ENCODE data around the gene KIAA1549. TPM values are rescaled to one million over a fixed set of nuclear protein-coding genes. Genes with fewer than 3 reads are reported as not detected.

KIAA1549 gene
- total RNA-seq, 1 experiment from 2014 or later: 12.5 TPM

GRCh38 chr7:138880881-138881578 lies 100.2 kb downstream of the KIAA1549 start:
- Histone ChIP-seq H3K4me3 (no peak overlapping the region), H3K27me3 (no peaks in the 10 kb centered on the region), H3K36me3 (peaks cover 17% of the 10 kb centered on the region), H3K4me1 (peaks cover 16% of the 10 kb centered on the region), H3K9me3 (replicated peaks) (no peaks in the 10 kb centered on the region), H3K27ac (no peak overlapping the region)
- DNase-seq: no peak

DNA sequence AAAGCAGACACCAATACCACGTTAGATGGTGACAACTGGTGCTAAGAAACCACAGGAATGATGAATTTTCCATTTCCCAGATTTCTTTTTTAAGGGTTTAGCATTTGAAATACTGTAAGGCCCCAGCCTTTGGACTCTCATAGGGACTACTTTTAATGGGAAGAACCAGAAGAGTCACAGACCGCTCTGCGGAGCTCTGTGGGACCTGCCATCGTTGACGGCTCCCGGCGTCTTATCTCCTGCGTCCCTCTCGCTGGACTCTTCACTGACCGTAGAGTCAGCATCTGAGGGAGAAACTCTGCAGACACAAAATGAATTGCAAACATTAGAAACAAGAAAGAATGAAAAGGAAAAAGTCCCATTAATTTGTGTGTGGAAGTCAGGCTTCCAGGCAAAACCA lies 101.8 kb downstream of the KIAA1549 start:
- H3K27ac ChIP-seq: no peak overlapping the region
- H3K9me3 ChIP-seq (replicated peaks): no peaks in the 10 kb centered on the region
- H3K27me3 ChIP-seq: no peaks in the 10 kb centered on the region
- peaks cover 17% of the 10 kb centered on the region for H3K36me3 ChIP-seq
- DNase-seq: no peak
- H3K4me1 ChIP-seq: no peaks in the 10 kb centered on the region; the same call in 1 of the 2 replicates
- H3K4me3 ChIP-seq: no peak overlapping the region

- Histone ChIP-seq H3K9me3 (replicated peaks) (no peaks in the 10 kb centered on the region), H3K4me1 (no peaks in the 10 kb centered on the region), H3K36me3 (peaks cover 17% of the 10 kb centered on the region), H3K27me3 (no peaks in the 10 kb centered on the region), H3K27ac (no peak overlapping the region), H3K4me3 (no peak overlapping the region)
- no peak for DNase-seq
Measured at GRCh38 chr7:138878856-138879255, 102.3 kb downstream of the KIAA1549 start.

GRCh38 chr7:138878051-138878450 lies 103.1 kb downstream of the KIAA1549 start:
- H3K27me3 ChIP-seq: no peaks in the 10 kb centered on the region
- no peaks in the 10 kb centered on the region for H3K4me1 ChIP-seq
- H3K9me3 ChIP-seq (replicated peaks): no peaks in the 10 kb centered on the region
- H3K4me3 ChIP-seq: no peak overlapping the region
- no peak for DNase-seq
- H3K27ac ChIP-seq: no peak overlapping the region
- peaks cover 13% of the 10 kb centered on the region for H3K36me3 ChIP-seq

DNA sequence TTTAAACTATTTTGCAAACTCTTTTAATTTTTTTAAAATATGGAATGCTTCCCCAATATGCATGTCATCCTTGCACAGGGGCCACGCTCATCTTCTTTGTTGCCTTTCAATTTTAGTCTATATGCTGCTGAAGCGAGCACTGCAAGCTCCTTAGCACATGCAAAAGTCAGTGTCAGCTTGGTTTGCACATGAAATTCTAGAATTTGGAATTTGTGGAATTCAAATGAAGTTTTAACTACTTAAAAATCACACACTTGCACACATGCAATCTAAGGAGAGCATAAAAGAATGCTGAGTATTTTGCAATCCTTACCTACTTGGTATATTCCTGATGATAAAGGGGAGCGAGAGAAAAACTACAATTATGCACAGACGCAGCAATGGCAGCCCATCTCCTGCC lies 104.9 kb downstream of the KIAA1549 start:
- no peak for DNase-seq

GRCh38 chr7:138875794-138876193 lies 105.4 kb downstream of the KIAA1549 start:
- no peak overlapping the region for H3K27ac ChIP-seq
- H3K4me1 ChIP-seq: no peaks in the 10 kb centered on the region
- no peaks in the 10 kb centered on the region for H3K27me3 ChIP-seq
- H3K36me3 ChIP-seq: peaks cover 18% of the 10 kb centered on the region
- H3K9me3 ChIP-seq (replicated peaks): no peaks in the 10 kb centered on the region
- H3K4me3 ChIP-seq: no peak overlapping the region
- no peak for DNase-seq

More for the DNA sequence above, 104.9 kb downstream of the KIAA1549 start:
- H3K36me3 ChIP-seq: peaks cover 16% of the 10 kb centered on the region
- H3K27me3 ChIP-seq: no peaks in the 10 kb centered on the region
- H3K27ac ChIP-seq: no peak overlapping the region
- no peaks in the 10 kb centered on the region for H3K9me3 ChIP-seq (replicated peaks)
- no peak overlapping the region for H3K4me3 ChIP-seq
- H3K4me1 ChIP-seq: no peaks in the 10 kb centered on the region

GRCh38 chr7:138873220-138873892 lies 107.8 kb downstream of the KIAA1549 start:
- Histone ChIP-seq H3K36me3 (peaks cover 17% of the 10 kb centered on the region), H3K4me1 (no peaks in the 10 kb centered on the region), H3K27me3 (no peaks in the 10 kb centered on the region), H3K4me3 (no peak overlapping the region), H3K9me3 (replicated peaks) (no peaks in the 10 kb centered on the region), H3K27ac (no peak overlapping the region)
- DNase-seq: no peak

- H3K4me3 ChIP-seq: no peak overlapping the region
- no peaks in the 10 kb centered on the region for H3K4me1 ChIP-seq
- no peak overlapping the region for H3K27ac ChIP-seq
- no peak for DNase-seq
- peaks cover 17% of the 10 kb centered on the region for H3K36me3 ChIP-seq
- no peaks in the 10 kb centered on the region for H3K9me3 ChIP-seq (replicated peaks)
- no peaks in the 10 kb centered on the region for H3K27me3 ChIP-seq
Measured at GRCh38 chr7:138872576-138872975, 108.6 kb downstream of the KIAA1549 start.

DNA sequence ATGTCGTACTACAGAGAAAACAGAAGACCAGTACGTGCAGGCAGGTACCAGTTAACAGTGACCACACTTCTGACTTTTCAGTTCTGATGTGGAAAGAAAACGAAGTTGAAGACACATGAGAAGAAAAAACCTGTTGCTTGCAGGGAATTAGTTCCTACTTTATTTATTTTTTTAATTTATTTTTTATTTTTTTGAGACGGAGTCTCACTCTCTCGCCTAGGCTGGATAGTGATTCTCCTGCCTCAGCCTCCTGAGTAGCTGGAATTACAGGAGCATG lies 109.4 kb downstream of the KIAA1549 start:
- Histone ChIP-seq H3K36me3 (peaks cover 17% of the 10 kb centered on the region), H3K4me3 (no peak overlapping the region), H3K27ac (no peak overlapping the region), H3K27me3 (no peaks in the 10 kb centered on the region), H3K4me1 (no peaks in the 10 kb centered on the region), H3K9me3 (replicated peaks) (no peaks in the 10 kb centered on the region)
- no peak for DNase-seq

DNA sequence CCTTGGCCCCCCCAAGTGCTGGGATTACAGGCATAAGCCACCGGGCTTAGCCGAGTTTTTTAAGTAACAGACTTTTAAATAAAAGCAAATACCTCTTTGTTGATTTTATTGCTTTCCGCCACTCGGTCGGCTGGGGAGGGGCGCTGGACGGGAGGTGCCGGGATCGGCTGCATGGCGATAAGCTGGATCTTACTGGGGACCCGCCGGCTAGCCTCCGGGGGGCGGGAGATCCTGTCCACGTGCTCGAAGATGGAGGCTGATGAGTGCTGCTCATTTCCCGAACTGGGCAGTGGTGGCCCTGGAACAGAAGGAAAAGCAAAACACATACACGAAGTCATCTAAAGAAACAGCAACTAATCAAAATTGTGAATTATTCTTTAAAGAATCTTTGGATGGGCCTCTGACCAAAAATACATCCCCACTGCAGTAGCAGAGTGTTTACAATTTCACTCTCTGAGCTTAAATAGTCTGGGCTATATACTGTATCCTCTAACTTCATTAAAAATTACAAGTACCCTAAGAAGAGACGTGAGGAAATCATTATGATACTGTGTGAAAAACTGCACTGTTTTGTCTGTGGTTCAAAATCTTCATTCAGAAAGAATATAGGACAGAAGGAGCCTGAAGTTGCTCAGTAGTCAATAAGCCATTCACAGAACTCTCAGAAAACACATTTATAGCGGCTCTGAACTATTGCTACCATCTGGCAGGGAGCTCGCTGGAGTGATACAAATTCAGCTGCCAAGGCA lies 110.0 kb downstream of the KIAA1549 start:
- H3K4me1 ChIP-seq: no peaks in the 10 kb centered on the region
- H3K27ac ChIP-seq: no peak overlapping the region
- no peaks in the 10 kb centered on the region for H3K27me3 ChIP-seq
- H3K4me3 ChIP-seq: no peak overlapping the region
- no peaks in the 10 kb centered on the region for H3K9me3 ChIP-seq (replicated peaks)
- no peak for DNase-seq
- H3K36me3 ChIP-seq: peaks cover 18% of the 10 kb centered on the region

DNA sequence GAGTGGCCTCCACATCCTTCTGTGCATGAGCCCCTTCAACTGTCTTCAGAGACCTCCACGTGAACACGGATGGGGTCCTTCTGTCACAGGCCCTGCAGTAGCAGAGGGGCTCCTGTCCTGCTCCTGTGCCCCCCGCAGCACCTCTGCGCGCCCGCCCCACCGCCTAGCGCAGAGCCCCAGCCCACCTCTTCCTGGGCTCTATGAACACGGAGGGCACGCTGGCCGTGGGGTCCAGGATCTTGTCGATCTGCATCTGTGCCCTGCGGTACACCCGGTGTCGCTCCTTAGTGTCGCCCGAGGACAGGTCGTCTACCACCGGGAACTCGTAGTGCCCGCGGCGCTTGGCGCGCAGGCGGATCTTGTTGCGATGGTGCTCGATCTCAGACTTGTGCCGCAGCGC lies 111.8 kb downstream of the KIAA1549 start:
- Histone ChIP-seq H3K27ac (no peak overlapping the region), H3K27me3 (no peaks in the 10 kb centered on the region), H3K4me1 (no peaks in the 10 kb centered on the region), H3K4me3 (no peak overlapping the region), H3K36me3 (peaks cover 22% of the 10 kb centered on the region), H3K9me3 (replicated peaks) (no peaks in the 10 kb centered on the region)
- no peak for DNase-seq

DNA sequence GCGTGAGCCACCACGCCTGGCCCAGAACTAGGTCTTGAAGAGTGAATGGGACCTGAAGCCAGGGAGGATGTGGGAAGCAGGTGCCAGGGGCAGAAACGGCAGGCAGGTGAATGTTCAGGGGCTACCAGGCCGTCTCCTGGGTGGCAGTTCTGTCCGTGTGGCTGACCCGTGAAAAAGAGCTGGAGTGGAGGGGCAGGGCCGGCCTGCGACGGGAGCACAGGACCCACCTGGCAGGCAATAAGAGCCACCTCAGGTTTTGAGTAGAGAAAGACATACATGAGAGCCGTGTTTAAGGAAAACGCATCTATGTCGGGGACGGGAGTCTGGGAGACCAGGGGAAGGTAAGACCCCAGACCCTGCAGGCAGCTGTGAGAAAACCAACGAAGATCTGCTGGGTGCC lies 112.5 kb downstream of the KIAA1549 start:
- no peak overlapping the region for H3K27ac ChIP-seq

GRCh38 chr7:138867744-138868143 lies 113.4 kb downstream of the KIAA1549 start:
- H3K4me1 ChIP-seq: no peaks in the 10 kb centered on the region
- peaks cover 22% of the 10 kb centered on the region for H3K36me3 ChIP-seq
- no peak for DNase-seq
- no peak overlapping the region for H3K4me3 ChIP-seq
- no peaks in the 10 kb centered on the region for H3K9me3 ChIP-seq (replicated peaks)
- no peaks in the 10 kb centered on the region for H3K27me3 ChIP-seq
- H3K27ac ChIP-seq: no peak overlapping the region

More for the DNA sequence above, 112.5 kb downstream of the KIAA1549 start:
- Histone ChIP-seq H3K36me3 (peaks cover 22% of the 10 kb centered on the region), H3K4me3 (no peak overlapping the region), H3K9me3 (replicated peaks) (no peaks in the 10 kb centered on the region), H3K27me3 (no peaks in the 10 kb centered on the region), H3K4me1 (no peaks in the 10 kb centered on the region)
- DNase-seq: no peak

- H3K27ac ChIP-seq: no peak overlapping the region
- H3K9me3 ChIP-seq (replicated peaks): no peaks in the 10 kb centered on the region
- H3K36me3 ChIP-seq: peaks cover 19% of the 10 kb centered on the region
- no peak for DNase-seq
- H3K4me3 ChIP-seq: no peak overlapping the region
- H3K4me1 ChIP-seq: no peaks in the 10 kb centered on the region
- H3K27me3 ChIP-seq: no peaks in the 10 kb centered on the region
Measured at GRCh38 chr7:138866353-138866752, 114.8 kb downstream of the KIAA1549 start.

GRCh38 chr7:138865843-138866242 lies 115.3 kb downstream of the KIAA1549 start:
- Histone ChIP-seq H3K4me3 (no peak overlapping the region), H3K27ac (no peak overlapping the region), H3K36me3 (peaks cover 16% of the 10 kb centered on the region), H3K27me3 (no peaks in the 10 kb centered on the region), H3K9me3 (replicated peaks) (no peaks in the 10 kb centered on the region), H3K4me1 (no peaks in the 10 kb centered on the region)
- DNase-seq: peak; percentile 16 to 50
